ENCODE results near the gene ASPSCR1.
A peak's percentile ranks its signal among the peaks of the same experiment; 100 is the strongest.

ASPSCR1 gene

GRCh38 chr17:82013341-82013740 is 35.9 kb downstream of the ASPSCR1 start:
- DNase-seq (ENCODE audit: low read depth): no peak

DNA sequence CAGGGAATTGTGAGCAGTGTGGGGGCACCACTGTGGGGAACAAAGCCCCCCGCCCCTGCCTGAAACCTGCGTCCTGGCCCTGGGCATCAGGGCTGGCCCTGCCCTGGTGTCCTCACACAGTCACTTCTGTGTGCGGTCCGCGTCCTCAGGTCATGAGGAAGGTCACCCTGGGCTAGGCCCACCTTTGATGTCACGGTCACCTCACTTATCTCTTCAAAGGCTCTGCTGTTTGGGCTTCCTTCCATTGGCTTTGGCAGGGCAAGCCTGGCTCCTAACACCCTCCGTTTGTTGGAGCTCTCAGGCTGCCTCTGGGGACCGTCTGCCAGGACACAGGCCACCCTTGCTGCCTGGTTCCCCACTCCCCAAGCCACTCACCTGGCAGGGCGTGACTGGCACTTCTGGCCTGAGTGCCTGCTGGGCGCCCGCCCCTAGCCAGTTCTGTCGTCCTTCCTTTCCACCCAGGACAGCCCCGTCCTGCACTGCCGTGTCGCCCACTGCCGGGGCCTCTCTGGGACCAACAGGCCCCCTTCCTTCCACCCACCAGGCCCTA is 36.4 kb downstream of the ASPSCR1 start:
- DNase-seq (ENCODE audit: low read depth): no peak

GRCh38 chr17:82014432-82014831 is 37.0 kb downstream of the ASPSCR1 start:
- no peak for DNase-seq (ENCODE audit: low read depth)

GRCh38 chr17:82014971-82015310 is 37.5 kb downstream of the ASPSCR1 start:
- no peak for DNase-seq (ENCODE audit: low read depth)

DNA sequence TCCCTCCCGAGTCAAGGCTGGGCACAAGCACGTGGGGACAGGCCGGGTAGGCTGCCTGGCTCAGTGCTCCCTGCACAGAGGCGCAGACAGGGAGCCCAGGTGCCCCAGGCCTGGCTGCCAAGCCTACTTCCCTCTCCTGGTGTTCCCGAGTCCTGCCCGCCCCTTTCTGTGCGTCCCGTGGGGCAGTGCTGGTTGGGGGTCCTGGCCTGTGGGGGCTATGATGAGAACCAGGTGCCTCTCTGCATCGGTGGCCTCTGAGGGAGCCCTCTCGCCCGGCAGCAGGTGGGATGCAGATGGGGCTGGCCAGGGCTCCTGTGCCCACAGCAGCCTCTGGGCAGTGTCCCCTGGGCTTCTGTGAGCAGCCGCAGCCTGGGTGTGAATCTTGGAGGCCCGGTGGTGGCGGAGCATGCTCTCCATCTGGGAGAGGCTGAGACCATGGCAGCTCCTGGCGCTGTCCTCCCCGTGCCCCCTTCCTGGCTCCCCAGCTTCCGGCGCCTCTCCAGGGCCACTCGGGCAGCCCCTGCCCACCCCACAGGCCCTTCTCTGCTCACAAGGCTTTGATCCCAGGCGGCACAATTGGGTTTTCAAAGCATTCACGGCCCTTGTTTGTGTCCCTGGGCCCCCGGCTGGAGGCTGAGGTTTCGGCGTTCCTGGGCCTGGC is 38.0 kb downstream of the ASPSCR1 start:
- no peak for DNase-seq (ENCODE audit: low read depth)

GRCh38 chr17:82016061-82016874 is 38.8 kb downstream of the ASPSCR1 start:
- no peak for DNase-seq (ENCODE audit: low read depth)

DNA sequence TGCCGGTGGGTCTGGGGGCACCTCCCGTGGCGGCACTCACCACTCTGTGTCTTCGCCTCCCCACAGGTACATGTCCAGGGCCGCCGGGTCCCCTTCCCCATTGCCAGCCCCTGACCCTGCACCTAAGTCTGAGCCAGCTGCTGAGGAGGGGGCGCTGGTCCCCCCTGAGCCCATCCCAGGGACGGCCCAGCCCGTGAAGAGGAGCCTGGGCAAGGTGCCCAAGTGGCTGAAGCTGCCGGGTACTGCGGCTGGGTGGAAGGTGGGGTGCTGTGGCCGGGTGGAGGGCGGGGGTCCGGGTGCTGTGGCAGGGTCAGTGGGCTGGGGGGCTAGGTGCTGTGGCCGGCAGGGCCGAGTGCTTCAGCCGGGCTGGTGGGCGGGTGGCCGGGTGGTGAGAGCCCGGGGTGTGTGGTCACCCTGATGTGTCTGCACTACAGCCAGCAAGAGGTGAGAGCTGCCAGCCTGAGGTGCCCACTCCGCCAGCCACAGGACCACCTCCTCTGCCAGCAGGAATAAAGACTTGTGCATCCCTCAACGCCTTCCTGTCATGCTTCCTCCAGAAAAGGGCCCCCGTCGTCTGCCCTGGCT is 39.5 kb downstream of the ASPSCR1 start:
- DNase-seq (ENCODE audit: low read depth): no peak

GRCh38 chr17:82017612-82018151 is 40.3 kb downstream of the ASPSCR1 start:
- no peak for DNase-seq (ENCODE audit: low read depth)

- DNase-seq (ENCODE audit: low read depth): no peak
Measured at GRCh38 chr17:82018152-82018988, 40.9 kb downstream of the ASPSCR1 start.

- no peak for DNase-seq (ENCODE audit: low read depth)
Measured at GRCh38 chr17:82018989-82019689, 41.7 kb downstream of the ASPSCR1 start.

GRCh38 chr17:82019690-82020571 is 42.5 kb downstream of the ASPSCR1 start:
- DNase-seq (ENCODE audit: low read depth): peak; percentile 36

- DNase-seq (ENCODE audit: low read depth): no peak
Measured at GRCh38 chr17:82020572-82021106, 43.2 kb downstream of the ASPSCR1 start.

GRCh38 chr17:82021107-82021899 is 43.9 kb downstream of the ASPSCR1 start:
- DNase-seq (ENCODE audit: low read depth): peak; percentile 56

- no peak for DNase-seq (ENCODE audit: low read depth)
Measured at GRCh38 chr17:82021900-82022309, 44.5 kb downstream of the ASPSCR1 start.

DNA sequence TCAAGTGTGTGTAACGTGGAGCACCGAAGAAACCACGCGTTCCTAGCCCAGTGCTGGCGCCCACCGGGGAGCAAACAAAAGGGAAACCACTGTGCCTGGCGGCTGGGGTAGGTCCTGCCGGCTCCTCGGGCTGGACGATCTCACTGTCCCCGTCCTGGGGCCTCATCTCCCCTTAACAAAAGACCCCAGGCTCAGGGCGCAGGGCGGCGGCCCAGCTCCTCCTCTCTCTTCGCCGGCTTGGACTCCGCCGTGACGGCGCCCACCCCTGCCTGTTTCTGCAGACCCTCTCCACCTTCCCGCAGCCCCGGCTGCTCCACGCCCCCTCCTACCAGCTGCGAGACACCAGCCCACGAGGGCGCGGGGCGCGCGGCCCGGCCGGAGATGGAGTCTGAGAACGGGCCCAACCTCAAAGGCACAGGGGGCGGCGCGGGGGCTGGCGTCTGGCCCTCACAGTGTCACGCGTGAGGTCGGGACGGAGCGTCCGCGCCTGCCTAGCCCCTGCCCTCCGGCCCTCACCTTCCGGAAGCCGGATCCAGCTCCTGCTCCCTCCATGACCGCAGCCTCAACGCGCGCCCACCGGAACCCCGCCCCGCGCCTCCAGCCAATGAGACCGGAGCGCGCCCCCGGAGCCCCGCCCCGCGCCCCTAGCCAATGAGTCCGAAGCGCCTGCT is 45.0 kb downstream of the ASPSCR1 start, which contains the start of gene CENPX:
Gene CENPX, minus strand, starts transcription at position 569 of the 671 bp plus-strand sequence. Its CDS starts 17 bp downstream, at position 552.
- no peak for DNase-seq (ENCODE audit: low read depth)

DNA sequence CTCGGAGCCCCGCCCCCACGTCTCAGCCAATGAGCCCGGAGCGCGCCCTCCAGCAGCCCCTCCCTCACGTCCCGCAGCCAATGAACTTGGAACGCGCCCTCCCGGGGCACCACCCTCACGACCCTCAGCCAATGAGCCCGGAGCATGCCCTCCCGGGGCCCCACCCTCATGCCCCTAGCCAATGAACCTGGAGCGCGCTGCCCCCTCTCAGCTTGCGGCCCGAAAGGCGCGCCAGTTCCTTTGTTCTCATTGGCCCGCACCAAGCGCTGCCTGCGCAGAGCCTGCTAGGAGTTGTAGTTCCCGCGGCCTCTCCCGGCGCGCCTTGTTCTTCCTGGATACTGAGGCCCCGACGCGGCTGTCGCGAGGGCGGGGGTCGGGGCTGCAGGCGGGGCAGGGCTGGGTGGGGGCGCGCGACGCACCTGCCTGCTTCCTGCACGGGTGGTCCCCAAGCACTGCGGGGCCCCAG is 45.6 kb downstream of the ASPSCR1 start, which contains the start of gene LRRC45:
Gene LRRC45, plus strand, starts transcription at position 325 of the 466 bp plus-strand sequence. CDS start 339 bp downstream, outside the sequence.
- peak; percentile 100 for DNase-seq (ENCODE audit: low read depth)

GRCh38 chr17:82023447-82024241 is 46.2 kb downstream of the ASPSCR1 start:
- DNase-seq (ENCODE audit: low read depth): peak; percentile 25

All from iris pigment epithelial cell (primary cell).